Activated naive CD4-positive, alpha-beta T cell treated with anti-CD3 and anti-CD28 coated beads, Interleukin-2, amount 50 U/mL, for 16 hours (primary cell): ENCODE results near the gene PCAT6.

Source experiments
- DNase-seq: peaks from one replicate; pipeline ENCODE4 v3.0.0-alpha.2; 2020

Gene PCAT6

DNA sequence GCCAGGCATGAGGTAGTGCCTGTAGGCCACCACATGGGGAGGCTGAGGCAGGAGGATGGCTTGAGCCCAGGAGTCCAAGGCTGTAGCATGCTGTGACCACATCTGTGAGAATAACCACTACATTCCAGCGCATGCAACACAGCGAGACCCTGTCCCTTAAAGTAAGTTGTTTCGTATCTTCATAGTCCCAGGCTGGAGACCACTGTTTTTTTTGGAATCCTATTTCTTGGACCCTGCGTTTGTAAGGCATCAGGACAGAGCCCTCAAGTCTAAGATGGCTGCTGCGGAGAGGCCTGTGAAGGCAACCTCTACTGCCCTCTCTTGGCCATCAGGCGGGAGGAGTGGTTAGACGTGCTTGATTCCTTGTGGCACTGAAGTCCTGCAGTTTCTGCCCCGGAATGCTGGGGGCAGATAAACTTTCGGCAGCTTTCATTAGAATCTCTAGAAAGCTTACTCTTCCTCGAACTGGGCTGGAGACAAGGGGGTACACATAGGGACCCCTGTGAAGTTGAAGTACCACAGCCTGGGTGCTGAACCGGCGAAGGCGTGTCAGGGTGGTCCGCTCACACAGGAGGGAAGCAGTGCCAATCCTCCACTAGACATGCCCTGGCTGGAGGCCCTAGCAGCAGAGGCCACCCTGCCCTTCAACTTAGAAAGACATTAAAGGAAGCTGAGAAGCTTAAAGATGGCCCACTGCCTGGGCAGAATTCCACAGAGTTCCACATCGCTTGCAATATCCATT, 41.6 kb downstream of the PCAT6 start:
- peak; percentile 20 for DNase-seq

DNA sequence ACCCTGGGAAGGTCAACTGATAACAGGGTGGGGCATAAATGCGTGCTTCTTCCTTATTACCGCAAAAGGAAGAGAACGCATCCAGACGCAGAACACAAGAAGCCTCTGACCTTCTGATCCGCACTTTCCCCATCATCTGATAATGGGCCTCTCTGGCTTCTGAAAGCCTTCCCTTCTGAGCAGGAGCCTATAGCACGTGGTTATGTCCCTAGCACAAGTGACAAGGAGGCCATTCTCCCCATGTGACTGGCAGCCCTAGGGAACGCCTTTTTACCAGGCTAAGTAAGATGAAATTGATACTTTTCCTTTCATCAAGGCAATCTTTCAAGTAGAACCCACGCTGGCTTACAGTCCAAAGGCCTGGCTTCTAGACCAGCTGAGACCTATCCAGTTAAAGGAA, 44.0 kb downstream of the PCAT6 start:
- DNase-seq, result no peak

DNA sequence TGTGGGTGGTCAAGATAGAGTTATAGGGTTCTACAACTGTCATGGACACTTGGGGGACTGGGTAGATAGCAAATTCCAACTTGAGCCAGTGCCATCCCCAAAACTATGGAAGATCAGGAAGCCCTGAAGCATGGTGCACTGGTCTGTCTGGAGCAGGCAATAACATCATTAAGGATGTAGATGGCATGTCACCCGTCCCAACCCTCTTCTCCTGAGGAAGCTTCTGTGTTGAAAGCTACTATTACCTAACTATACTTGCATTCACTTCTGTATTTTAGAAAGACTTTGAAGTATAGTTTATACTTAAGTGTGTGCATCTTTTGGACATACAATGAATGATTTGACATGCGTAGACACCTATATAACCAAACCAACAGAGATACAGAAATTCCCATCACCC, 45.3 kb downstream of the PCAT6 start:
- DNase-seq, result no peak

DNA sequence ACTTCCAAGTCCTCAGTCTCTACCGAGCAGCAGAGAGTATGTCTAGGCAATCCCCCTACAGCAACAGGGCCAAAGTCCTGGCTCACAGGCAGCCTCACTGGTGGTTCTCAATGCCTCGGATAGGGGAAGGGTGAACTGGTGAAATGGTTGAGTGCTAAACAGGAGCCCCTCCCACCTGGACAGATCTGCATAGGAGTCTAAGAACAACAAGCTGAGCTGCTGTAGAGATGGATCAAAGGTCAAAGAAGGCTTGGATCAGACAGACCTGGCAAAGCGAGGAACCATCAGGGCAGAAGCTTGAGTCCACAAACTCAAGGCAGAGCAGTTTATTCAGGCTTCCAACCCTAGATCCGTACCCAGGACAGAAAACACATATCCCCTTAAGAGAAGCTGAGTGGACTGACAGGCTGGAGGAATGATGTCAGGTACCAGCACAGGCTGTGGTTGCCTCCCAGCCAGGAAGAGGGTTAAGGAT, 46.4 kb downstream of the PCAT6 start:
- no peak for DNase-seq

DNA sequence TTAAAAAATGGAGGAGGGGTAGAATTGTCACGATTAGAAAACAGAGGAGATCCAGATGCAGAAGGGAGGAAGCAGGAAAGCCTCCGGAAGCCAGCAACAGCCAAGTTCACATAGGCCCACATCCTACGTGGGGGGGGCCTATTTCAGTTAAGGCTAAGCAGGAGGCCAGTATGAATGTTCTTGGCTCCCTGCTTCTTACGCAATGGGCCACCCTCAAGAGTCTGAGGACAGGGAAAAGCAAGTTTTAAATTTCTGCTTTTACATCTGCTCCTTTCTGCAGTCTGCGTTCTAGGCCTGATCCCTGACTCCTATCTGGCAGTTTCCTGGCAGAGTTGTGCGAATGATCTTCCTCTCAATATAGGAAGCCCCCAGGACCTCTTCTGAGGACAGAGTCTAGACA, 47.6 kb downstream of the PCAT6 start:
- no peak for DNase-seq

DNA sequence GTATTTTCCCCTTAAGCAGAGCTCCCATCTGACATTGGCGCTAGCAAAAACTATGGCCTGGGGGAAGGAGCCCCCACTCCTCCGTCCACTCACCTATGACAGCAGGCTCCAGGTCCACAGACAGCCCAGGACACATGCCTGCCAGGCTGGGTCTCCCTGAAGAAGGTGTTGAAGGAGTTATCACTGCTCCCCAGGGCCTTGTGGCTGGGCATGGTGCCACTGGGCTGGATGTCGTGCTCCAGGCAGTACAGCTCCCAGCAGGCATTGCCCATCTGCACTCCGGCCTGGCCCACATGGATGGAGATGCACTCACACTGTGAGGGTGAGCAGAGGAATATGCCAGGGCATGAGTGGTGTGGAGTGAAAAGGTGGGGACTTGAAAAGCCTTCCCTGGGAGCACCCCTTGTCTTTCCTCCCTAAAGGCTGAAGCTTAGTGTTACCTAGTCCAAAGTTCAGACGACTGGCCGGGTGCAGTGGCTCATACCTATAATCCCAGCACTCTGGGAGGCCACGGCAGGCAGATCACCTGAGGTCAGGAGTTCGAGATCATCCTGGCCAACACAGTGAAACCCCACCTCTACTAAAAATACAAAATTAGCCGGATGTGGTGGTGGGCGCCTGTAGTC, 48.1 kb downstream of the PCAT6 start:
- DNase-seq, result no peak

DNA sequence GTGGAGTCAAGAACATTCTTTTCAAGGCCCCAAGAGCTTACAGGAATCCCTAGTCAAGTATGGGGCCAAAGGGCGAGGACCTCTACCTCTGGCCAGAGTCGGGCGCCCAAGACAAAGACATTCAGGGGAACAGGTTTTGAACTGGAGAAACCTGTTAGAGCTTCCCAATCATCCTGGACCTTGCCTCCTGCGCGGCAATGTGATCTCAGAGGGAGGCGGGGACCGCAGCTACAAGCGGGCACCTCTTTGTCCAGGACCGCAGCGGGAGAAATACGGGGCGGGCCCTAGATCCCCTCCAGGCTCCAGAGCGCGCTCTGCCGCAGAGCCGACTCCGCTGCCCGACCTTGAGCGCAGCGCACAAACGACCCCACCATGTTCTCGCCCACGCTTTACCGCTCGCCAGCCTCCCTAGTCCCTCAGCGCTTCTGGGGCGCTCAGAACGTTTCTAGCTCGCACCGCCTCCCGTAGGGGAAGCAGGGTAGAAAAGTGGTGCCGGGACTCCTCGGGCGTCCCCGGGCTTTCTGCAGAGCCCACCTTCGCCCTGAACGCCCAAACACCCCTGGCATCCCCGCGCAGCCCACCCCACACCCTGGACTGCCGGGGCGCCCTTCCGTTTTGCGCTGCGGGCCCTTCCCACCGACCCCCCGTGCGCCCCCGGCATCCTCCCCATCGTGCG, 50.1 kb downstream of the PCAT6 start:
- DNase-seq, result peak; percentile 44
